SK-N-MC (cell line): Measurements from ENCODE around the gene NRCAM.

Experiments used
- EZH2 ChIP-seq: fragments of 200-600 bp; sonication (generic); IDR thresholded peaks from one replicate; pipeline ENCODE4 v1.6.1; 2017; ENCODE audit warnings: antibody characterized with exemption
- FOXP2 ChIP-seq: optimal IDR thresholded peaks from 2 replicates; pipeline ENCODE3; 2011; ENCODE audit warnings: mild to moderate bottlenecking, moderate library complexity; ENCODE audit not compliant: insufficient read depth; ENCODE audit errors: extremely low read length, control extremely low read depth
- POLR2AphosphoS5 ChIP-seq: IDR thresholded peaks from 2 replicates; pipeline ENCODE4 v1.6.1; 2012; ENCODE audit warnings: mild to moderate bottlenecking, low read depth, low read length, borderline replicate concordance

DNA sequence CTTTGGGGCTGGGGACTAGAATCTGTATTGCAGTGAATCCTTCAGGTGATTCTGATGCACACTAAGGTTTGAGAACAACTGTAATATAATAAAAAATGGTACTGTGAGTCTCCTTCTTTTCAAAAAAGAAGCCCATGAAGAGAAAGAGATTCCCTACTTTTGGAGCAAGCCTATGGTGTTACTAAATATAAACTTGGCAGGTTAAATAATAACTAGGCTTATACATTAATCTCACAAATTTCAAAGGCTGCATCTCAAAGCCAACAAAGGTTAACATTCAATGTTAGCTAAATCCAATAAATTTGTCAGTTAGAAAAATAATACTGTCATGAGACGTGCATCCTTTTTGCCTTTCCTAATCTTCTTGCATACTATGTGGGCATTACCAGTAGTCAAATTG, 166.4 kb downstream of the NRCAM start:
- TF ChIP-seq POLR2AphosphoS5 = no peak
- no peak for TF ChIP-seq EZH2
- TF ChIP-seq FOXP2 = no peak
